HepG2 (cell line): ENCODE data around the gene PPP1R27. TPM values are rescaled to one million over a fixed set of nuclear protein-coding genes. Genes with fewer than 3 reads are reported as not detected.
A peak's percentile ranks its signal among the peaks of the same experiment; 100 is the strongest.

Experiments
- AGO2 ChIP-seq: fragments of 200-400 bp; formaldehyde crosslinking; optimal IDR thresholded peaks from 2 replicates; pipeline ENCODE3; 2017; ENCODE audit warnings: mild to moderate bottlenecking, low read depth, low read length, moderate library complexity
- AHR ChIP-seq: IDR thresholded peaks from 2 replicates; pipeline ENCODE4 v1.6.1; 2018; ENCODE audit warnings: missing genetic modification reagents, missing compliant biosample characterization
- CEBPB ChIP-seq: IDR thresholded peaks from 2 replicates; pipeline ENCODE4 v1.6.1; 2011; ENCODE audit warnings: low read depth, low read length, improper control_type of control experiment, borderline replicate concordance
- FOXJ3 ChIP-seq: sonication (generic); formaldehyde crosslinking; IDR thresholded peaks from 2 replicates; pipeline ENCODE4 v1.4.0; 2020; ENCODE audit warnings: missing genetic modification reagents, mild to moderate bottlenecking, borderline replicate concordance
- FOXM1 ChIP-seq: sonication (generic); formaldehyde crosslinking; IDR thresholded peaks from 2 replicates; pipeline ENCODE4 v1.5.0; 2020; ENCODE audit warnings: missing genetic modification reagents
- GLI4 ChIP-seq: sonication (generic); formaldehyde crosslinking; IDR thresholded peaks from 2 replicates; pipeline ENCODE4 v1.5.1; 2020; ENCODE audit warnings: missing genetic modification reagents, mild to moderate bottlenecking, moderate library complexity, borderline replicate concordance
- GPBP1L1 ChIP-seq: sonication (generic); formaldehyde crosslinking; IDR thresholded peaks from 2 replicates; pipeline ENCODE4 v1.5.0; 2020; ENCODE audit warnings: mild to moderate bottlenecking, missing genetic modification reagents
- KLF15 ChIP-seq: sonication (generic); formaldehyde crosslinking; IDR thresholded peaks from 2 replicates; pipeline ENCODE4 v1.8.1; 2023; ENCODE audit warnings: borderline replicate concordance, mild to moderate bottlenecking, inconsistent platforms, missing genetic modification reagents, mixed read lengths
- KMT2B ChIP-seq: IDR thresholded peaks from 2 replicates; pipeline ENCODE4 v1.6.1; 2016; ENCODE audit warnings: missing genetic modification reagents, missing compliant biosample characterization
- NFKB2 ChIP-seq: sonication (generic); formaldehyde crosslinking; IDR thresholded peaks from 2 replicates; pipeline ENCODE4 v1.4.0; 2020; ENCODE audit warnings: missing genetic modification reagents, borderline replicate concordance
- NR0B2 ChIP-seq: sonication (generic); formaldehyde crosslinking; IDR thresholded peaks from 2 replicates; pipeline ENCODE4 v1.4.0; 2020; ENCODE audit warnings: mild to moderate bottlenecking, missing genetic modification reagents
- PHF20 ChIP-seq: sonication (generic); formaldehyde crosslinking; IDR thresholded peaks from 2 replicates; pipeline ENCODE4 v1.5.0; 2020; ENCODE audit warnings: mild to moderate bottlenecking, missing genetic modification reagents
- PHF8 ChIP-seq: sonication (generic); formaldehyde crosslinking; IDR thresholded peaks from 2 replicates; pipeline ENCODE4 v1.5.0; 2020; ENCODE audit warnings: missing genetic modification reagents
- RAD21 ChIP-seq: fragments of 450-650 bp; formaldehyde crosslinking; IDR thresholded peaks from 2 replicates; pipeline ENCODE4 v1.5.0; 2020; ENCODE audit warnings: mild to moderate bottlenecking
- SNAPC2 ChIP-seq: sonication (generic); formaldehyde crosslinking; IDR thresholded peaks from 2 replicates; pipeline ENCODE4 v1.8.1; 2022; ENCODE audit warnings: mild to moderate bottlenecking, missing genetic modification reagents
- TBX2 ChIP-seq: sonication (generic); formaldehyde crosslinking; IDR thresholded peaks from 2 replicates; pipeline ENCODE4 v1.5.0; 2020; ENCODE audit warnings: missing genetic modification reagents, mild to moderate bottlenecking, borderline replicate concordance
- THYN1 ChIP-seq: sonication (generic); formaldehyde crosslinking; IDR thresholded peaks from 2 replicates; pipeline ENCODE4 v1.8.1; 2023; ENCODE audit warnings: low read depth, mild to moderate bottlenecking, moderate library complexity, missing genetic modification reagents, borderline replicate concordance
- YEATS4 ChIP-seq: sonication (generic); formaldehyde crosslinking; IDR thresholded peaks from 2 replicates; pipeline ENCODE4 v1.4.0; 2020; ENCODE audit warnings: missing genetic modification reagents, borderline replicate concordance
- ZFP36L1 ChIP-seq: sonication (generic); formaldehyde crosslinking; IDR thresholded peaks from 2 replicates; pipeline ENCODE4 v1.8.0; 2022; ENCODE audit warnings: mild to moderate bottlenecking, missing genetic modification reagents, moderate library complexity
- ZNF3 ChIP-seq: IDR thresholded peaks from 2 replicates; pipeline ENCODE4 v1.7.0; 2017; ENCODE audit warnings: inconsistent platforms
- ZNF326 ChIP-seq: sonication (generic); formaldehyde crosslinking; IDR thresholded peaks from 2 replicates; pipeline ENCODE4 v1.4.0; 2020; ENCODE audit warnings: missing genetic modification reagents, borderline replicate concordance
- ZNF333 ChIP-seq: sonication (generic); formaldehyde crosslinking; IDR thresholded peaks from 2 replicates; pipeline ENCODE4 v1.4.0; 2020; ENCODE audit warnings: mild to moderate bottlenecking, missing genetic modification reagents, borderline replicate concordance
- ZNF619 ChIP-seq: sonication (generic); formaldehyde crosslinking; IDR thresholded peaks from 2 replicates; pipeline ENCODE4 v1.4.0; 2020; ENCODE audit warnings: mild to moderate bottlenecking, missing genetic modification reagents
- ZNF652 ChIP-seq: IDR thresholded peaks from 2 replicates; pipeline ENCODE4 v1.6.1; 2016; ENCODE audit warnings: low read depth, borderline replicate concordance
- ZNF691 ChIP-seq: sonication (generic); formaldehyde crosslinking; IDR thresholded peaks from 2 replicates; pipeline ENCODE4 v1.4.0; 2020; ENCODE audit warnings: missing genetic modification reagents, low read depth, mild to moderate bottlenecking, borderline replicate concordance
- ZNF772 ChIP-seq: sonication (generic); formaldehyde crosslinking; IDR thresholded peaks from 2 replicates; pipeline ENCODE4 v1.5.0; 2020; ENCODE audit warnings: mild to moderate bottlenecking, missing genetic modification reagents
- polyA plus RNA-seq, 8 experiments: library from polyadenylated mRNA; depleted of rRNA in 3 of 8; stranded (reverse) in 7 of 8; unstranded in 1 of 8; fragments of >200 nt; fragmentation: Illumina TruSeq in 4 of 8; extraction: Trizol in 4 of 8; gene quantifications; 2 replicates each; pipeline versions ENCODE4 v1.2.1 to v1.2.3, GENCODE V29; 2011 to 2016; ENCODE audit warnings: low read depth in 4 of 8, missing spikeins in 1 of 8, mixed read lengths in 1 of 8; ENCODE audit not compliant: insufficient read depth in 1 of 8
- total RNA-seq, 5 experiments: library from RNA; depleted of rRNA; stranded (reverse); fragments of >200 nt; fragmentation: Illumina TruSeq; extraction: Trizol; gene quantifications; 2 replicates each; pipeline ENCODE4 v1.2.3, GENCODE V29; 2016; ENCODE audit warnings: low read depth in 1 of 5

Gene PPP1R27
- total and polyA plus RNA-seq, 2 of the 13 experiments (the other 11 are each of a cell fraction or from before 2014, with no cell fraction given): 0.17 to 1.00 TPM

- TF ChIP-seq FOXM1 (CRISPR knock-in tag) (no peak), GLI4 (no peak), NFKB2 (no peak), ZFP36L1 (CRISPR knock-in tag) (no peak), SNAPC2 (no peak; the same call in 1 of the 2 replicates), GPBP1L1 (no peak), PHF20 (peak; percentile 13; the same call in 1 of the 2 replicates), ZNF3 (CRISPR knock-in tag) (no peak), AHR (CRISPR knock-in tag) (no peak), ZNF333 (peak; percentile 88; the same call in 1 of the 2 replicates), THYN1 (CRISPR knock-in tag) (no peak), RAD21 (no peak), KMT2B (CRISPR knock-in tag) (no peak), ZNF652 (CRISPR knock-in tag) (no peak), ZNF691 (0 out of 2 replicates have a peak, but pooled peaks have one; percentile 4), AGO2 (peak; percentile 42), PHF8 (CRISPR knock-in tag) (peak; percentile 27), NR0B2 (CRISPR knock-in tag) (0 out of 2 replicates have a peak, but pooled peaks have one; percentile 10), ZNF326 (CRISPR knock-in tag) (no peak), ZNF772 (peak; percentile 83), TBX2 (0 out of 2 replicates have a peak, but pooled peaks have one; percentile 15), FOXJ3 (CRISPR knock-in tag) (no peak), CEBPB (peak; percentile 33; the same call in 1 of the 2 replicates), ZNF619 (peak; percentile 30; the same call in 1 of the 2 replicates), YEATS4 (no peak), KLF15 (CRISPR knock-in tag) (no peak)
Measured at GRCh38 chr17:81858967-81859905, 24.4 kb upstream of the PPP1R27 start (continued).
